HG02870 (cell line): Measurements from ENCODE around the gene CAPZA3.
"Not testable (repeated sequence)": the region's sequence is repeated elsewhere in the genome, so short reads cannot be mapped to it uniquely, and the experiment has no call there.

Experiments used
- ATAC-seq: cut with Tn5 transposase; IDR thresholded peaks from one replicate; pipeline ENCODE4 v1.9.1; 2021; ENCODE audit warnings: mild to moderate bottlenecking, moderate library complexity; ENCODE audit not compliant: unreplicated experiment

CAPZA3 gene

GRCh38 chr12:18753481-18754123 is 15.7 kb downstream of the CAPZA3 start:
- no peak for ATAC-seq

DNA sequence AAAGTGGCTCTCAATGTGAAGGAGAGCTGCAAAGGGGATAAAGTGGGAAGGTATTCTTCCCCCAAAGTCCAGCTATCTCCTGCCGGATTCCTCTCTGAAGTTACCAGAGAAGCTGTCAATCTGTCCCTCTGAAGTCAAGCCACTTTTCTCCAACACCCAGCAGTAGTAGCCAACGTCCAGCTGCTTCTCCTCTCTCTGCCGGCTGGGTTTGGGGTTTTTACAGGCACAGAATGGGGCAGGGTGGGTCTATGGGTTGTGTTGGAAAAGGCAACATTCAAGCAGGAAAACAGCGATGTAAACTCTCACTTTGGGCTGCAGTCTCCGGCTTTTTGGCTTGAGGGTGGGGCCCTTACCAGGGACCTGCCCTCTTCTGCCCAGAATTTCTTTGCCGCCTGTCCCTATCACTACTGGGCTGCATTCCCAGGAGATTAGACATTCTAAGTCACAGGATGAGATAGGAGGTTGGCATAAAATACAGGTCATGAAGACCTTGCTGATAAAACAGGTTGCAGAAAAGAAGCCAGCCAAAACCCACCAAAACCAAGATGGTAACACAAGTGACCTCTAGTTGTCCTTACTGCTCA is 16.3 kb downstream of the CAPZA3 start:
- ATAC-seq: no peak

GRCh38 chr12:18755341-18755740 is 17.4 kb downstream of the CAPZA3 start:
- no peak for ATAC-seq

DNA sequence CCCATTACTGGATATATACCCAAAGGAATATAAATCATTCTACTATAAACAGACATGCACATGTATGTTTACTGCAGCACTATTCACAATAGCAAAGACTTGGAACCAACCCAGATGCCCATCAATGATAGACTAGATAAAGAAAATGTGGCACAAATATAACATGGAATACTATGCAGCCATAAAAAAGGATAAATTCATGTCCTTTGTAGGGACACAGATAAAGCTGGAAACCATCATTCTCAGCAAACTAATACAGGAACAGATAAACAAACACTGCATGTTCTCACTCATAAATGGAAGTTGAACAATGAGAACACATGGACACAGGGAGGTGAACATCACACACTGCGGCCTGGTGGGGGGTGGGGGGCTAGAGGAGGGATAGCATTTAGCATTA is 28.6 kb downstream of the CAPZA3 start:
- not testable (repeated sequence) for ATAC-seq

DNA sequence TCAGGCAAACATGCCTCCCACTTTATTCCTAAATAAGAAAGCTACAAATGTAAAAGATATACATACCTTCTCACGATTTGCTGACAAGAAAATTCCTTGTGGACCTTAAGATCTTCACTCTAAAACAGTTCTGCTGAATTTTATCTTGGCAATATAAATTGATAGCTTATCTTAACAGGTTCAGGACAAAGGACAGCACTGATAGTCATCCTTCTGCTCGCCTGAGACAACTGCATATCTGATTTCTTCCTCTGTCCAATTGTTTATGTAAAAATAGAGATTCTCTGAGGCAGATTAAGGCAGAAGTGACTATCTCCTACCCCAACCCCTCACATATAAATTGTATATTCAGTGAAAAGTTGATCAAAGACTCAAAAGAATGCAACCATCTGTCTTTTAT is 44.9 kb downstream of the CAPZA3 start:
- ATAC-seq: no peak

DNA sequence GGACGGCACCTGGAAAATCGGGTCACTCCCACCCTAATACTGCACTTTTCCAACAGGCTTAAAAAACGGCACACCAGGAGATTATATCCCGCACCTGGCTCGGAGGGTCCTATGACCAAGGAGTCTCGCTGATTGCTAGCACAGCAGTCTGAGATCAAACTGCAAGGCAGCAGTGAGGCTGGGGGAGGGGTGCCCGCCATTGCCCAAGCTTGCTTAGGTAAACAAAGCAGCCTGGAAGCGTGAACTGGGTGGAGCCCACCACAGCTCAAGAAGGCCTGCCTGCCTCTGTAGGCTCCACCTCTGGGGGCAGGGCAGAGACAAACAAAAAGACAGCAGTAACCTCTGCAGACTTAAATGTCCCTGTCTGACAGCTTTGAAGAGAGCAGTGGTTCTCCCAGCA is 47.5 kb downstream of the CAPZA3 start:
- not testable (repeated sequence) for ATAC-seq
